ENCODE results near the gene SPHK1. TPM values are rescaled to one million over a fixed set of nuclear protein-coding genes. Genes with fewer than 3 reads are reported as not detected.
A peak's percentile ranks its signal among the peaks of the same experiment; 100 is the strongest.

SPHK1 gene
- total and polyA plus RNA-seq, 2 donors (not counting 3 experiments of a cell fraction or from before 2014, with no cell fraction given) = 85.6 to 97.4 TPM

GRCh38 chr17:76384987-76385891, 830 bp downstream of the SPHK1 start:
- peak overlapping the region; percentile 97 for H3K9ac ChIP-seq (replicated peaks; ENCODE audit: extremely low read depth, insufficient read depth, low read length)
- dilution Hi-C loops (cut with MboI; ENCODE audit: extremely low pct_ligation_motif_present, low sequenced_read_pairs) = no loop called here
- peaks cover 37% of the 10 kb centered on the region for H3K79me2 ChIP-seq (ENCODE audit: control insufficient read depth, insufficient read depth, low read length)
- H3K4me1 ChIP-seq (ENCODE audit: control insufficient read depth, extremely low read depth, insufficient read depth, low read length) = peaks cover 26% of the 10 kb centered on the region
- ChIA-PET POLR2A (interaction anchor here (0.6 to 3.1 kb wide), 4 partner anchors 15 to 93 kb away, joined by 3 to 13 read pairs (median 9); partner anchors contain the start of gene PRPSAP1), CTCF (interaction anchor here (0.6 to 8.1 kb wide), 18 partner anchors 8 to 115 kb away, joined by 3 to 106 read pairs (median 10); partner anchors contain the start of genes PRPSAP1 and QRICH2)
- no peaks in the 10 kb centered on the region for H3K27me3 ChIP-seq (ENCODE audit: control insufficient read depth in 2 of 2, insufficient read depth in 2 of 2, low read length in 2 of 2)
- BruUV-seq (replicated peaks) = TSS peak; percentile 28
- intact Hi-C loops (cut with micrococcal nuclease) = loop anchor here (1.0 to 2.0 kb wide), 3 partner anchors 15 to 70 kb away; no protein-coding TSS in a partner anchor
- no peak for FAIRE-seq
- DNase-seq (ENCODE audit: low read depth, low spot score) = peak; percentile 76
- H2AFZ ChIP-seq (ENCODE audit: low read depth, low read length) = peak overlapping the region; percentile 5
- peak overlapping the region; percentile 67 for H3K4me2 ChIP-seq (ENCODE audit: insufficient read depth, low read length)
- no peaks in the 10 kb centered on the region for H3K9me3 ChIP-seq (replicated peaks; ENCODE audit: control insufficient read depth, insufficient read depth, low read length)
- peak overlapping the region; percentile 97 for H3K27ac ChIP-seq (ENCODE audit: insufficient read depth, low read depth, low read length)
- H3K4me3 ChIP-seq (replicated peaks in 1 of 3; ENCODE audit: insufficient read depth in 1 of 3, low read depth in 1 of 3, low read length in 3 of 3) = peak overlapping the region; percentile 54 to 68 (median 65)
- TF ChIP-seq POLR2AphosphoS5 (IDR thresholded peaks at IDR 0.05; ENCODE audit: insufficient read depth, low read depth, low read length) = peak; percentile 15
- TF ChIP-seq EZH2 (IDR thresholded peaks at IDR 0.05; ENCODE audit: borderline replicate concordance, low read depth, low read length, severe bottlenecking) = no peak
- peak; percentile 9 for TF ChIP-seq MAX (IDR thresholded peaks at IDR 0.05; ENCODE audit: insufficient read depth, insufficient read length)
- TF ChIP-seq GATA2 (IDR thresholded peaks at IDR 0.05; ENCODE audit: insufficient read depth, insufficient read length, low read depth, low read length) = no peak
- TF ChIP-seq CTCF (IDR thresholded peaks at IDR 0.05; ENCODE audit: extremely low read depth in 1 of 2, insufficient read depth in 1 of 2, low read depth in 1 of 2, low read length in 2 of 2) = no peak
- TF ChIP-seq MYC (IDR thresholded peaks at IDR 0.05; ENCODE audit: low read depth, low read length) = no peak
- TF ChIP-seq FOS (IDR thresholded peaks at IDR 0.05; ENCODE audit: borderline replicate concordance, insufficient read depth, low read length) = peak; percentile 79
- no peak for TF ChIP-seq JUN (IDR thresholded peaks at IDR 0.05; ENCODE audit: borderline replicate concordance, insufficient read depth, insufficient read length, low read depth)
- no peak for TF ChIP-seq POLR2A (IDR thresholded peaks at IDR 0.05; ENCODE audit: low read depth, low read length)
- H3K9me1 ChIP-seq (replicated peaks; ENCODE audit: control insufficient read depth, extremely low read depth, insufficient read depth, low read length) = no peaks in the 10 kb centered on the region
- no peaks in the 10 kb centered on the region for H4K20me1 ChIP-seq (replicated peaks; ENCODE audit: control insufficient read depth, extremely low read depth, insufficient read depth, low read length)
- H3K36me3 ChIP-seq (ENCODE audit: control insufficient read depth in 2 of 2, extremely low read depth in 1 of 2, insufficient read depth in 2 of 2, low read length in 2 of 2) = peaks cover 0 to 1% of the 10 kb centered on the region in 2 experiments

All from endothelial cell of umbilical vein (primary cell).